NCI-H226 (cell line): Measurements from ENCODE around the gene KRT12.
A peak's percentile ranks its signal among the peaks of the same experiment; 100 is the strongest.

Experiments used
- DNase-seq: peaks from one replicate; pipeline ENCODE4 v3.0.0-alpha.2; 2015

KRT12 gene

DNA sequence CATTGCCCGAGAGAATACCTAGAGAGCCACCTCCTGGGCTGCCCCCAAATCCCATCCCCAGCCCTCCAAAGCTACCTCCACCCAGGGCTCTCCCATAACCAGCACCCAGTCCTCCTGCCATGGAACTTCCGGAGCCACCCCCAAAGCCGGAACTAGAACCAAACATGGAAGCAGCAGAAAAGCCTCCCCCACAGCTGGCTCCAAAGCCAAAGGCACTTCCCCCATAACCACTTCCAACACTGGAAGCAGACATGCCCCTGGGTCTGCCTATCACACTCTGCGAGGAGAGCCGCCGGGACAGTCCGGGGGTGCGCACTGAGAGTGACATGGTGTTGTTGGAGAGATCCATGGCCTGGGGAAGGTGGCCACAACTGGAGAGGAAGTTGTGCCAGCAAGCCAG is at the start of gene KRT12:
Gene KRT12 (minus strand): TSS at position 386 of the 400 bp plus-strand sequence. CDS start 37 bp downstream, at position 349.
- no peak for DNase-seq

DNA sequence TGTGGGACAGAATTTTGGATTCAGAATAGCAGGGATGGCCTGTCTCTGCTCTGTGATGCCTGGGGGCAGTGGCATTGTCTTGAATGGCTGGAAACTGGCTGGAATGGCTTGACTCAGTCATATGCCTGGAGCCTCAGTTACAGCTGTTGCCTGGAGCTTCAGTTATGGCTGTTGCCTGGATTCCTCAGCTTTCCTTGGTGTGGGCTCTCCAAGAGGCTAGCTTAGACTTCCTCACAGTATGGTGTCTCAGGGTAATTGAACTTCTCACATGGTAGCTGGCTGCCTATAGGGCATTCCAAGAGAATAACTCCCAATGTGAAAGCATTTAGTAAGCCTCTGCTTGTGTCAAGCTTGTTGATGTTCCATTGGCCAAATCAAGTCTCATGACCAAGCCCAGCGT is 49.3 kb upstream of the KRT12 start:
- no peak for DNase-seq

GRCh38 chr17:40915721-40916256 is 48.8 kb upstream of the KRT12 start:
- DNase-seq: peak; percentile 56

GRCh38 chr17:40915199-40915661 is 48.2 kb upstream of the KRT12 start:
- peak; percentile 97 for DNase-seq

- no peak for DNase-seq
These were observed 47.2 kb upstream of the KRT12 start for GRCh38 chr17:40914075-40914855.

- no peak for DNase-seq
These were observed 45.6 kb upstream of the KRT12 start for GRCh38 chr17:40912486-40913210.

DNA sequence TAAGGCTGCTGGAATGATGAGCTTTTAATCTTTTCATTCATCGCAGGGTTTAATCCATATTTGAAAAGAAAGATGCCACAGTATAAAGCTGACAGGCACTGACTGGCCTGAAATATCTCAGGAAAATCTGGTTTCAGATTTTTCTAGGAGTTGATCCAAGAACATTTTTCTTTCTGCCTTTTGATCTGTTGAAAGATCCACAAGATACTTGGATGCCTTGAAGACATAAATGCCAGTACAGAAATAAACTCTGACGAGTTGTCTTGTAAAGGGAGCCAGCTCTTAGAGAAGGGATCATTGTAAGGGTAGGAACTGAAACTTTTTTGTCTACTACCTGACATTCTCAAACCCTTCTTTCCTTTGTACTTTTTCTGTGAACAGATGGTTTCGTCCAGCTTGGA is 43.4 kb upstream of the KRT12 start:
- peak; percentile 44 for DNase-seq

DNA sequence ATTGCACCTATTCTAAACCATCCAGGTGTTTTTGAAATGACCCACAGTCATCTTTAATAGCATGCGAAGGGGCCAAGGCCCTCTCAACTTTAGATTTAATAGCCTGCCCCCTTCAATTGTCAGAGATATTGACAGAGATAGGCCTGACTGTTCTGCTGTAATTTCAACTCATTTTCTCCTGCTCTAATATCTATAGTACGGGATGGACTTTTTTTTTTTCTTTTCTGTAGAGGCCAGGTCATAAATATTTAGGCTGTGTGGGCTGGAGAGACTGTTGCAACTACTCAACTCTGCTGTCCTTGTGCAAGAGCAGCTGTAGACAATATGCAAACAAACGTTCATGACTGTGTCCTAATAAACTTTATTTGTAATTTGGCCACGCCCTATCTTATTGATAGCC is 42.7 kb upstream of the KRT12 start:
- peak; percentile 50 for DNase-seq

DNA sequence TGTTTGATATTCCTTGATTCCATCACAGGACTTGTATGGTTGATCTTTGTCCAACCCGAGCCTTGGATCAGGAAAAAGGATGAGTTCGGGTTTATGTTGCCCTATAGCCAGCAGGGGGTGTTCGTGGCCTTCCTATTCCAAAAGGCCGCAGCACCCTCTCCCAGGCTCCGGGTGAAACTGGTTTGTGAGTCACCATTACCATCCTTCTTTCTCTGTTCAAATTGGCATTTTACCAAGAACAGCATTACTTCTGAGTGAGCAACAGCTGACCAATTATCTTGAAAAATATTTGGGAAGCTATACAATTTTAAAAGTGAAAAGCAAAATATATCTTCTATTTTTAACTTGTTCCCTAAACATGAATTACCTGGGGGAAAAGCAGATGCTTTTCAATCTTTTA is 42.3 kb upstream of the KRT12 start:
- DNase-seq: peak; percentile 91

DNA sequence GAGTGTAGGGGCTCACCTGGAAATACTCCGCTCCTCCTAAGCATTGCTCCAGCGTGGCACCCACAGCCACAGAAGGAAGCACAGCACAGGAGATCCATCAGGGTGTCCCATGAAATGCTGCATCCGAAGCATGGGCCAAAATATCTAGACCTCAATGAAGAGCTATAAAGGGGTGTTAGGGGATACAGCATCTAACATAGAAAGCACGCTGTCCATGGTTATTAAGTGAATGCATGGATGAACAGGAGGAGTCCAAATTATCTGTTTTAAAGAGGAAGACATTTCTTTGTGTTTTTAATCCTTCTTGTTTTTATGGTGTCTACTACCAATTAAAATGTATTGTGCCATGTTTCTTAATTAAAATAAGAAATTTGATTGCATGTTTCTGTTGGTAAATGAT is 39.6 kb upstream of the KRT12 start:
- DNase-seq: no peak

GRCh38 chr17:40905370-40905769 is 38.3 kb upstream of the KRT12 start:
- DNase-seq: no peak

GRCh38 chr17:40903129-40903847 is 36.3 kb upstream of the KRT12 start:
- DNase-seq: peak; percentile 70

DNA sequence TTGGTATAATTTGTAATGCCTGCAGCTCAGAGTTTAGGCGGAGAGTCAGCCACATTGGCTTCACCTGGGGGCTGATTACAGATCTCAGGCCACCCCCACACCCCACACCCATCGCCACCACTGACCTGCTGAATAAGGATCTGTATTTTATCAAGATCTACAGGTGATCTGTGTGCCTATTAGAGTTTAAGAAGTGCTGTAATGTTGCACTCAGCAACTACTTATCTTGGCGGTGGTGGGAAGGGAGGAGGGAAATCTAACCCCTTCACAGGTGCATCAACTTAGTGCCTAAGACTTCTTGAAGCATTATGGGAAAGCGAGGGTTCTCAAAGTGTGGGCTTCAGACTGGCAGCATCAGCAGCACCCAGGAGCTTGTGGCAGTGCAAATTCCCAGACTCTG is 35.5 kb upstream of the KRT12 start:
- DNase-seq: no peak

DNA sequence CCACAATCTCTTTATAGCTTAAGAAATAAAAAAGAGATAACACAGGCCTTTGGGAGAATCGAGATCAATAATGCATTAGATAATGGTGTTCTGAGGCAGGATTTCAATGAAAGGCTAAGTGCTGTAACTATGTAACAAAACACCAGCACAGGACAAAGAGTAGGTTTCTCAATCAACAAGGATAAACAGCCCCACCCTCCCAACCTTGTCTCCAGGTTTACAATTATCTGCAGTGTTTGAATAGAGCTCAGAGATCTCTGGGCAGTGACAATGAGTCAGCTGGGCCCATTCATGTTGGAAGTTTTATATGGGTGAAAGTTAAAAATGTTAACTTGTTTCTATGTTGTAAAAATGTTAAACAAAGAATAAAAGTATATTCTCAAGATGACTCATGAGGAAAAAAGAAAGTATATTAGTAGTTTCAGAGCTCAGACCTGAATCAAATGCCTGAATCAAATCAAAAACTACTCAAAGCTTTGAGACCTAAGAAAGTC is 35.0 kb upstream of the KRT12 start:
- no peak for DNase-seq

GRCh38 chr17:40900809-40901356 is 33.9 kb upstream of the KRT12 start:
- no peak for DNase-seq

GRCh38 chr17:40896916-40897455 is 30.0 kb upstream of the KRT12 start:
- DNase-seq: no peak

- no peak for DNase-seq
These were observed 28.2 kb upstream of the KRT12 start for GRCh38 chr17:40895106-40895730.

GRCh38 chr17:40888196-40888720 is 21.2 kb upstream of the KRT12 start:
- no peak for DNase-seq

DNA sequence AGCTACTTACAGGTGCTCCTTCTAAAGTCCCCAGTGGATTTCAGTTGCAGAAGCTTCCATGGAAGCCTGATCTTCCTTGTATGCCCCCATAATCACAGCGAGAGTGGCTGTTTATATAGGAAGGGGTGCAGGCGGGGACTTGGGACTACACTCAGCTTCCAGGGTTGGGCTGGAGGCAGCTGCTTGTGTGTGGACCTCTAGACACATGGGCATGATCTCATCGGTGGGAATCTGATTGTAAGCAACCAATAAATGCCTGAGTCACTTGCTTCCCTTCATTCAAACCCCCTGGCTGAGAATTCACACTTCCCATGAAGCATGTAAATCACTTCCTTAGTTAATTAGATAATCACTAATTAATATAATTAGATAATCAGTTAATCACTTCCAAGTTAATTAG is 19.1 kb upstream of the KRT12 start:
- DNase-seq: no peak

DNA sequence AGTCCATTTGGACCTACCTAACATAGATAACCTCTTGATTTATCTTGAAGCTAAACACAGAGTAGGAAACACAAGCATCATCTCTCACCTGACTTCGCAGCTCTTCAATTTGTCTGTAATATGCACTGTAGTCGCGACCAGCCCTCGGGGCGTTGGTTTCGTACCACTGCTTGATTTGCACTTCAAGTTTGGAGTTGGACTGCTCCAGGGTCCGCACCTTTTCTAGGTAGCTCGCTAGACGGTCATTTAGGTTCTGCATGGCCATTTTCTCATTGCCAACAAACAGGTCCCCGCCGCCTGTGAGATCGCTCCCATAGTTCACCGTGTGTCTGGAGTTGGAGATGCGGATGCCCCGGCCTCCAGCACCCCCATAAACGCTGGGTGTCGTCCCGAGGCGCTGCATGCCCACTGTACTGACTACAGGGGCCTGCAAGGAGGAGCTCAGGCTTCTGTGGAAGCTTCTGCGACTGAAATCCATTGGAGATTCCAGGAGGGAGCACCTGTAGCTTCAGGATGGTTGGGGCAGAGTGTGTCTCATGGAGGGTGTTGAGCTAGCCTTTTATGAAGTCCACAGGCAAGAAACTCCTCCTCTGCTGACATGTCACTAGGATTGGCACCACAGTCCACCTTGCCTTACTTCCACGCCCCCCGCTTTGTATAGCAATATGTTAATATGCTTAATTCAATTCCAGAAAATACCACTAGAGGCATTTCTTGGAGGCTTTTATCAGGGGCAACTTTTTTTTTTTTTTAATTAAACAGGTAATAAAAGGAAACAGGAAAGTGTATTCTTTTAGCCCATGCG is 17.9 kb upstream of the KRT12 start, which contains the start of gene KRT20:
Gene KRT20 (minus strand): TSS at position 535 of the 805 bp plus-strand sequence. CDS start 57 bp downstream, at position 478.
- no peak for DNase-seq
